Cardiac muscle cell (in vitro differentiated cells and primary cell): Measurements from ENCODE around the gene AGMO. TPM values are rescaled to one million over a fixed set of nuclear protein-coding genes. Genes with fewer than 3 reads are reported as not detected.

ENCODE experiments used
- DNase-seq, 2 donors: peaks; one replicate each; pipeline versions ENCODE4 v3.0.0 to v3.0.0-alpha.2; 2010 to 2017; ENCODE audit warnings: low read depth in 1 of 2, low spot score in 1 of 2
- H3K27ac ChIP-seq: fragments of 200-600 bp; sonication (generic); 2 replicates; pipeline ENCODE4 v1.5.1; 2016
- H3K27me3 ChIP-seq: fragments of 200-600 bp; sonication (generic); 2 replicates; pipeline ENCODE4 v1.6.0; 2016; ENCODE audit warnings: control low read depth
- H3K36me3 ChIP-seq: fragments of 200-600 bp; sonication (generic); 2 replicates; pipeline ENCODE4 v1.5.1; 2016; ENCODE audit warnings: control low read depth
- H3K4me1 ChIP-seq: fragments of 200-600 bp; sonication (generic); 2 replicates; pipeline ENCODE4 v1.8.1; 2017; ENCODE audit warnings: low read depth, mild to moderate bottlenecking, mixed run types
- H3K4me3 ChIP-seq: fragments of 200-600 bp; sonication (generic); 2 replicates; pipeline ENCODE4 v1.5.1; 2016; ENCODE audit warnings: mild to moderate bottlenecking
- H3K9me3 ChIP-seq: fragments of 200-600 bp; sonication (generic); 2 replicates; pipeline ENCODE4 v1.5.1; 2017; ENCODE audit warnings: low read depth, mild to moderate bottlenecking, control low read depth
- polyA plus RNA-seq: library from polyadenylated mRNA; unstranded; fragments of >200 nt; fragmentation: Nextera tagmentation; extraction: Ambion mirVana; gene quantifications from 2 replicates; pipeline ENCODE4 v1.2.1, GENCODE V29; 2016
- total RNA-seq: library from RNA; depleted of rRNA; stranded (reverse); fragments of >200 nt; gene quantifications from 2 replicates; pipeline ENCODE4 v1.2.3, GENCODE V29; 2016
- TF ChIP-seq, protein P1 (sequence below): IDR thresholded peaks from 2 replicates; pipeline ENCODE4 v1.5.1; 2012; ENCODE audit warnings: low read depth, mild to moderate bottlenecking, low read length

AGMO gene
- total and polyA plus RNA-seq, 2 experiments from 2014 or later, result 0.16 TPM; not detected in 1

DNA sequence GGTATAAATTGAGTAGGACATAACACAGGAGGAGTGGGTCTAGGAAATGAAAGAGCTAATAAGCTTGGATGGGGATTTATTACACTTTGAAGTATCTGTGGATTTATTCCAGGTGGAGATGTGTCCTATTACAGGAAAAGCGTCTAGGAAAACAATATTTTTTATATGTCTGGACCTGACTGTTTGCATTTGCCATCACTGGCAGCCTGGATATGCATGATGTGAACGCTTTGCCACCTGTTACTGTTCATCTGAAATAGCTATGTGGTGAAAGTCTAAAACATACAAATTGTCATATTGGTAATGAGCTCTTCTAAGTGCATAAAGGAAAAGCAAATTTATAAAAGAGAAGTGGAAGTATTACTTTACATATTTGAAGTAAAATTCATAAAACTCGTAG is 31.6 kb upstream of the AGMO start:
- Histone ChIP-seq H3K4me1 (no peaks in the 10 kb centered on the region), H3K9me3 (no peaks in the 10 kb centered on the region), H3K4me3 (no peak overlapping the region), H3K27me3 (no peaks in the 10 kb centered on the region), H3K36me3 (no peaks in the 10 kb centered on the region), H3K27ac (no peak overlapping the region)
- DNase-seq, result no peak
- TF ChIP-seq, protein P1, sequence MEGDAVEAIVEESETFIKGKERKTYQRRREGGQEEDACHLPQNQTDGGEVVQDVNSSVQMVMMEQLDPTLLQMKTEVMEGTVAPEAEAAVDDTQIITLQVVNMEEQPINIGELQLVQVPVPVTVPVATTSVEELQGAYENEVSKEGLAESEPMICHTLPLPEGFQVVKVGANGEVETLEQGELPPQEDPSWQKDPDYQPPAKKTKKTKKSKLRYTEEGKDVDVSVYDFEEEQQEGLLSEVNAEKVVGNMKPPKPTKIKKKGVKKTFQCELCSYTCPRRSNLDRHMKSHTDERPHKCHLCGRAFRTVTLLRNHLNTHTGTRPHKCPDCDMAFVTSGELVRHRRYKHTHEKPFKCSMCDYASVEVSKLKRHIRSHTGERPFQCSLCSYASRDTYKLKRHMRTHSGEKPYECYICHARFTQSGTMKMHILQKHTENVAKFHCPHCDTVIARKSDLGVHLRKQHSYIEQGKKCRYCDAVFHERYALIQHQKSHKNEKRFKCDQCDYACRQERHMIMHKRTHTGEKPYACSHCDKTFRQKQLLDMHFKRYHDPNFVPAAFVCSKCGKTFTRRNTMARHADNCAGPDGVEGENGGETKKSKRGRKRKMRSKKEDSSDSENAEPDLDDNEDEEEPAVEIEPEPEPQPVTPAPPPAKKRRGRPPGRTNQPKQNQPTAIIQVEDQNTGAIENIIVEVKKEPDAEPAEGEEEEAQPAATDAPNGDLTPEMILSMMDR, result no peak

DNA sequence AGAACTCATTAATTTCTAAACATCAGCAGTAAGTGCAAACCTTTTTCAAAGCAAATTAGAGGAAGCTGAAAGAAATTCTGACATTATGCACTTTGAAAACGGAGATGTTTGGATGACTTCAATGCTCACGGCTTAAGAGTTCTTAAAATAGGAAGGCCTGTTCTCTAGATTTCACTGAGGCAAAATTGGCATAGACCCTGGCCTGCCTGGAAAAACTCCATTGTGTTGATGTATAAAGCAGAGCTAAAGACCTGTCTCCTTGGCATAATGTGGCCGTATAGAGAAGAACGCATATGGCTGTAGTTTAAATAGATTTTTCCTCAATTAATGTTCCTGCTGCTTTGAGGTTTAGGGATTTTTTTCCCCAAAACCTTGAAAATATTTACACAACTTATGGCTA is 24.5 kb upstream of the AGMO start:
- H3K36me3 ChIP-seq, result no peaks in the 10 kb centered on the region
- TF ChIP-seq, protein P1, result no peak

DNA sequence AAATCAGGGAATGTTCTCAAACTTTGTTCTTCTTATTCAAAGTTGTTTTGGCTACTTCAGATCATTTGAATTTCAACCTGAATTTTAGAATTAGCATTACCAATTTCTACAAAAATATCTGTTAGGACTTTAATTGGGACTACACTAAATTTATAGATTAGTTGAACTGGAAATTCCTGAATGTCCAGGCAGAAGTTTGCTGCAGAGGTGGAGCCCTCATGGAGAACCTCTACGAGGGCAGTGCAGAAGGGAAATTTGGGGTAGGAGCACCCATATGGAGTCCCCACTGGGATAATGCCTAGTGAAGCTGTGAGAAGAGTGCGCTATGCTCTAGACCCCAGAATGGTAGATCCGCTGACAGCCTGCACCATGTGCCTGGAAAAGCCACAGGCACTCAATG is 22.8 kb upstream of the AGMO start:
- H3K9me3 ChIP-seq, result no peaks in the 10 kb centered on the region
- H3K4me1 ChIP-seq, result no peaks in the 10 kb centered on the region
- no peaks in the 10 kb centered on the region for H3K27me3 ChIP-seq
- DNase-seq, result no peak
- H3K36me3 ChIP-seq, result no peaks in the 10 kb centered on the region
- TF ChIP-seq, protein P1, result no peak
- H3K27ac ChIP-seq, result no peak overlapping the region
- no peak overlapping the region for H3K4me3 ChIP-seq

More for the DNA sequence above, 24.5 kb upstream of the AGMO start:
- Histone ChIP-seq H3K27ac (no peak overlapping the region), H3K4me3 (no peak overlapping the region), H3K4me1 (no peaks in the 10 kb centered on the region), H3K9me3 (no peaks in the 10 kb centered on the region), H3K27me3 (no peaks in the 10 kb centered on the region)
- DNase-seq, result no peak

DNA sequence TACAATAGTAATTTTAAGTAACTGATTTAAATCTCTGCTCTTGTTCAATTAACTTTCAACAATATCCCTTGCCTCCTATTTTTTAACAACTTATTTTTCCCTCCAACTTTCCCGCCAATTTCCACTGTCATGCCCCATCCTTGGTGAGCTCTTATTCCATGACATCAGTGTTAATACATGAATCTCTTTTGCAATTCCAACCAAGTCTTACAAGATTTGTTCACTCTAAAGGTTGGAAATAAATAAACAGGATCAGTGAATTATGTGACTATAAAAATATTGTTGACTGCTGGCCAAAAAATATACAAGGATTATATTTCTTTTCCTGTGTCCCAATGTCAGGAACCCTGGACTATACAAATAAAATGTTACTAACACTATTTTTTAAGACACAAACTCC is 21.0 kb upstream of the AGMO start:
- Histone ChIP-seq H3K27ac (no peak overlapping the region), H3K4me1 (no peaks in the 10 kb centered on the region), H3K4me3 (no peak overlapping the region), H3K27me3 (no peaks in the 10 kb centered on the region), H3K9me3 (no peaks in the 10 kb centered on the region), H3K36me3 (no peaks in the 10 kb centered on the region)
- no peak for DNase-seq
- TF ChIP-seq, protein P1, result no peak

- Histone ChIP-seq H3K4me3 (no peak overlapping the region), H3K9me3 (no peaks in the 10 kb centered on the region), H3K27me3 (no peaks in the 10 kb centered on the region), H3K36me3 (no peaks in the 10 kb centered on the region), H3K27ac (no peak overlapping the region), H3K4me1 (no peaks in the 10 kb centered on the region)
- no peak for DNase-seq
- TF ChIP-seq, protein P1, result no peak
Measured at GRCh38 chr7:15581352-15581951, 19.6 kb upstream of the AGMO start.
